Panc1 (cell line): Measurements from ENCODE around the gene FBXO27. TPM values are rescaled to one million over a fixed set of nuclear protein-coding genes. Genes with fewer than 3 reads are reported as not detected.
A peak's percentile ranks its signal among the peaks of the same experiment; 100 is the strongest.

ENCODE experiments used
- ATAC-seq: fragments of 200-7000 bp; cut with Tn5 transposase; 2 replicates; pipeline ENCODE4 v1.9.1; 2020; ENCODE audit warnings: mild to moderate bottlenecking, moderate library complexity
- BruUV-seq: library from RNA; stranded (reverse); fragments of 400-500 nt; replicated peaks from 2 replicates; lab custom pipeline; 2021; lab: Mats Ljungman, UMichigan
- CTCF ChIA-PET: fragments of 300-600 bp; sonication (Branson Sonifier 250); formaldehyde crosslinking; loops from one replicate; lab custom pipeline; 2022; ENCODE audit warnings: antibody characterized with exemption; lab: Charles Lee
- POLR2A ChIA-PET: fragments of 300-600 bp; sonication (Branson Sonifier 250); formaldehyde crosslinking; loops from one replicate; lab custom pipeline; 2022; ENCODE audit warnings: antibody characterized with exemption; lab: Charles Lee
- DNase-seq: peaks from one replicate; pipeline ENCODE4 v3.0.0-alpha.2; 2010; ENCODE audit warnings: low read depth, low spot score
- H3K27ac ChIP-seq: 2 replicates; pipeline ENCODE4 v1.5.1; 2011; ENCODE audit warnings: mild to moderate bottlenecking, low read length, inconsistent platforms
- H3K27me3 ChIP-seq: fragments of 200-500 bp; sonication (Bioruptor generic); 2 replicates; pipeline ENCODE4 v1.6.0; 2014; ENCODE audit warnings: low read length, inconsistent platforms; ENCODE audit not compliant: control insufficient read depth, insufficient read depth
- H3K36me3 ChIP-seq: fragments of 200-500 bp; sonication (Bioruptor generic); 2 replicates; pipeline ENCODE4 v1.5.1; 2014; ENCODE audit warnings: inconsistent platforms, mild to moderate bottlenecking, low read length, moderate library complexity; ENCODE audit not compliant: control insufficient read depth, insufficient read depth
- H3K4me1 ChIP-seq: 2 replicates; pipeline ENCODE4 v1.5.1; 2011; ENCODE audit warnings: inconsistent platforms, mild to moderate bottlenecking, low read length, moderate library complexity; ENCODE audit not compliant: control insufficient read depth, insufficient read depth
- H3K4me3 ChIP-seq, 2 experiments: 2 replicates each; pipeline ENCODE4 v1.5.1; 2011 to 2012; ENCODE audit warnings: low read depth in 2 of 2, low read length in 2 of 2, mild to moderate bottlenecking in 2 of 2, inconsistent platforms in 1 of 2, moderate library complexity in 1 of 2
- H3K9me3 ChIP-seq: fragments of 200-500 bp; sonication (Bioruptor generic); 2 replicates; pipeline ENCODE4 v1.5.1; 2014; ENCODE audit warnings: low read depth, mild to moderate bottlenecking, inconsistent platforms, low read length, moderate library complexity; ENCODE audit not compliant: control insufficient read depth, insufficient read depth
- CTCF ChIP-seq: fragments of 450-650 bp; IDR thresholded peaks from 2 replicates; pipeline ENCODE4 v1.5.1; 2017; ENCODE audit warnings: mild to moderate bottlenecking
- POLR2AphosphoS5 ChIP-seq: IDR thresholded peaks from 2 replicates; pipeline ENCODE4 v1.6.1; 2012; ENCODE audit warnings: mild to moderate bottlenecking, low read depth, low read length, moderate library complexity
- REST ChIP-seq, 2 experiments: IDR thresholded peaks; 2 replicates each; pipeline ENCODE4 v1.6.1; 2011 to 2012; ENCODE audit warnings: low read depth in 2 of 2, control low read depth in 1 of 2, low read length in 1 of 2, mild to moderate bottlenecking in 1 of 2, moderate library complexity in 1 of 2; ENCODE audit not compliant: insufficient read depth in 1 of 2
- SIN3A ChIP-seq: IDR thresholded peaks from 2 replicates; pipeline ENCODE4 v1.6.1; 2012; ENCODE audit warnings: low read depth, mild to moderate bottlenecking, low read length, moderate library complexity, borderline replicate concordance; ENCODE audit not compliant: insufficient read depth
- TCF7L2 ChIP-seq: IDR thresholded peaks from 2 replicates; pipeline ENCODE4 v1.6.1; 2011; ENCODE audit warnings: mild to moderate bottlenecking, low read depth, low read length, inconsistent platforms
- in situ Hi-C: cut with HindIII; loops from 2 replicates; pipeline ENCODE4 v1.10.0; 2016; ENCODE audit warnings: low sequenced_read_pairs, low pct_unique_long_range_greater_than_20kb
- intact Hi-C: fragments of 100-400 bp; cut with micrococcal nuclease; formaldehyde crosslinking; loops from one replicate; pipeline ENCODE4 v1.10.0; 2022; ENCODE audit not compliant: unreplicated experiment
- total RNA-seq: library from RNA; stranded (reverse); gene quantifications from one replicate; pipeline ENCODE4 v1.2.1, GENCODE V29; 2021; ENCODE audit not compliant: unreplicated experiment

FBXO27 gene
- total RNA-seq, 1 experiment from 2014 or later, result 443 TPM

- in situ Hi-C loops (no loop called here), intact Hi-C loops (loop anchor here (10.0 kb wide), 1 partner anchor 1077 kb away; no protein-coding TSS in a partner anchor)
- TF ChIP-seq REST (IDR thresholded peaks at IDR 0.05; ENCODE audit: insufficient read depth in 1 of 2, low read depth in 2 of 2, low read length in 1 of 2), result no peak
- no peak for TF ChIP-seq TCF7L2
- TF ChIP-seq SIN3A, result no peak
- no peak for TF ChIP-seq POLR2AphosphoS5
- TF ChIP-seq CTCF, result no peak
- H3K4me3 ChIP-seq, result no peak overlapping the region
- ATAC-seq (no peak), DNase-seq (no peak)
- ChIA-PET CTCF (interaction anchor here (0.7 kb wide), 1 partner anchor 99 kb away, joined by 3 read pairs; no protein-coding TSS in a partner anchor), POLR2A (interaction anchor here (0.5 to 1.0 kb wide), 2 partner anchors 81 to 95 kb away, joined by 3 read pairs; no protein-coding TSS in a partner anchor)
- no peaks in the 10 kb centered on the region for H3K36me3 ChIP-seq
- H3K9me3 ChIP-seq, result peaks cover 4% of the 10 kb centered on the region; the same call in 1 of the 2 replicates
- BruUV-seq, result no TSS peak
- H3K27ac ChIP-seq, result 0 out of 2 replicates have a peak overlapping the region, but pooled peaks have one; percentile 0
- no peaks in the 10 kb centered on the region for H3K27me3 ChIP-seq
- H3K4me1 ChIP-seq, result no peaks in the 10 kb centered on the region
Measured at GRCh38 chr19:39057615-39058014, 25.3 kb upstream of the FBXO27 start.

GRCh38 chr19:39054091-39054470 is 21.7 kb upstream of the FBXO27 start:
- in situ Hi-C loops (no loop called here), intact Hi-C loops (loop anchor here (5.0 to 10.0 kb wide), 4 partner anchors 133 to 1081 kb away; no protein-coding TSS in a partner anchor)
- Histone ChIP-seq H3K36me3 (no peaks in the 10 kb centered on the region), H3K9me3 (peaks cover 4% of the 10 kb centered on the region; the same call in 1 of the 2 replicates), H3K4me3 (no peak overlapping the region), H3K4me1 (no peaks in the 10 kb centered on the region), H3K27me3 (no peaks in the 10 kb centered on the region), H3K27ac (no peak overlapping the region)
- TF ChIP-seq REST (IDR thresholded peaks at IDR 0.05; ENCODE audit: insufficient read depth in 1 of 2, low read depth in 2 of 2, low read length in 1 of 2) (no peak), TCF7L2 (no peak), POLR2AphosphoS5 (no peak), CTCF (no peak), SIN3A (no peak)
- no peak for DNase-seq
- POLR2A ChIA-PET, result interaction anchor here (0.6 to 0.7 kb wide), 2 partner anchors 11 to 82 kb away, joined by 3 read pairs; no protein-coding TSS in a partner anchor
- CTCF ChIA-PET, result interaction anchor here (0.6 to 0.9 kb wide), 5 partner anchors 35 to 1081 kb away, joined by 3 to 4 read pairs (median 4); no protein-coding TSS in a partner anchor
- ATAC-seq, result no peak
- no TSS peak for BruUV-seq
